Suprapubic skin (tissue), 4 donors: ENCODE results near the gene REG1A. TPM values are rescaled to one million over a fixed set of nuclear protein-coding genes. Genes with fewer than 3 reads are reported as not detected.

Experiments
- DNase-seq, 2 donors: peaks; one replicate each; pipeline ENCODE4 v3.0.0-alpha.2; 2019; ENCODE audit warnings: low spot score in 2 of 2
- H3K27ac ChIP-seq: fragments of 200-600 bp; sonication (generic); one replicate; pipeline ENCODE4 v1.5.1; 2019
- H3K27me3 ChIP-seq: fragments of 200-600 bp; sonication (generic); one replicate; pipeline ENCODE4 v1.5.1; 2019
- H3K36me3 ChIP-seq: fragments of 200-600 bp; sonication (generic); one replicate; pipeline ENCODE4 v1.5.1; 2019
- H3K4me1 ChIP-seq: fragments of 200-600 bp; sonication (generic); one replicate; pipeline ENCODE4 v1.5.1; 2019
- H3K4me3 ChIP-seq: fragments of 200-600 bp; sonication (generic); one replicate; pipeline ENCODE4 v1.5.1; 2019; ENCODE audit warnings: mild to moderate bottlenecking
- H3K9me3 ChIP-seq: fragments of 200-600 bp; sonication (generic); one replicate; pipeline ENCODE4 v1.5.1; 2019
- CTCF ChIP-seq, 2 donors: fragments of 200-600 bp in 1 of 2; fragments of 450-650 bp in 1 of 2; sonication (generic) in 1 of 2; IDR thresholded peaks; one replicate each; pipeline ENCODE4 v1.5.1; 2016 to 2019; ENCODE audit warnings: antibody characterized with exemption in 2 of 2, mild to moderate bottlenecking in 1 of 2, moderate library complexity in 1 of 2
- EP300 ChIP-seq: sonication (generic); formaldehyde crosslinking; IDR thresholded peaks from one replicate; pipeline ENCODE4 v1.6.1; 2017; ENCODE audit warnings: antibody characterized with exemption
- POLR2A ChIP-seq, 2 donors: fragments of 450-650 bp; IDR thresholded peaks; one replicate each; pipeline ENCODE4 v1.6.1; 2017; ENCODE audit warnings: antibody characterized with exemption in 2 of 2, mild to moderate bottlenecking in 2 of 2, moderate library complexity in 2 of 2
- POLR2AphosphoS5 ChIP-seq, 3 donors: sonication (generic); formaldehyde crosslinking; IDR thresholded peaks; one replicate each; pipeline ENCODE4 v1.6.1; 2017; ENCODE audit warnings: antibody characterized with exemption in 3 of 3
- WGBS: methylation state at CpG from one replicate; pipeline ENCODE4 v1.1.5; 2018; 5-methylcytosine and 5-hydroxymethylcytosine counted together
- total RNA-seq, 4 donors: library from RNA; depleted of rRNA; stranded (reverse); fragments of >200 nt; gene quantifications; one replicate each; pipeline ENCODE4 v1.1.0, GENCODE V29; 2016

The REG1A gene
- total RNA-seq, 4 donors from 2014 or later: 1.5 TPM; not detected in 3

GRCh38 chr2:79099140-79099686, 21.1 kb upstream of the REG1A start:
- Histone ChIP-seq H3K27ac (no peak overlapping the region), H3K4me1 (no peaks in the 10 kb centered on the region), H3K9me3 (peaks cover 8% of the 10 kb centered on the region), H3K4me3 (no peak overlapping the region), H3K27me3 (no peaks in the 10 kb centered on the region), H3K36me3 (no peaks in the 10 kb centered on the region)
- TF ChIP-seq POLR2AphosphoS5 (IDR thresholded peaks at IDR 0.05) (no peak), CTCF (IDR thresholded peaks at IDR 0.05) (no peak)
- DNase-seq: no peak
- 46% methylated on average over 4 of the region's 7 CpGs for WGBS

- no peaks in the 10 kb centered on the region for H3K36me3 ChIP-seq
- DNase-seq: no peak
- H3K4me3 ChIP-seq: no peak overlapping the region
- 85% methylated on average over 1 of the region's 1 CpG for WGBS
- peaks cover 12% of the 10 kb centered on the region for H3K9me3 ChIP-seq
- TF ChIP-seq EP300 (no peak), POLR2A (IDR thresholded peaks at IDR 0.05) (no peak), POLR2AphosphoS5 (IDR thresholded peaks at IDR 0.05) (no peak), CTCF (IDR thresholded peaks at IDR 0.05) (no peak)
- no peaks in the 10 kb centered on the region for H3K27me3 ChIP-seq
- no peaks in the 10 kb centered on the region for H3K4me1 ChIP-seq
- no peak overlapping the region for H3K27ac ChIP-seq
Observed at GRCh38 chr2:79100285-79100684, 20.0 kb upstream of the REG1A start.

GRCh38 chr2:79101024-79101423, 19.3 kb upstream of the REG1A start:
- no peak overlapping the region for H3K27ac ChIP-seq
- H3K27me3 ChIP-seq: no peaks in the 10 kb centered on the region
- no peaks in the 10 kb centered on the region for H3K36me3 ChIP-seq
- H3K9me3 ChIP-seq: peaks cover 12% of the 10 kb centered on the region
- no peak overlapping the region for H3K4me3 ChIP-seq
- TF ChIP-seq POLR2A (IDR thresholded peaks at IDR 0.05): no peak
- TF ChIP-seq CTCF (IDR thresholded peaks at IDR 0.05): no peak
- TF ChIP-seq POLR2AphosphoS5 (IDR thresholded peaks at IDR 0.05): no peak
- TF ChIP-seq EP300: no peak
- no peak for DNase-seq
- WGBS: 88% methylated on average over 2 of the region's 2 CpGs
- H3K4me1 ChIP-seq: no peaks in the 10 kb centered on the region

- Histone ChIP-seq H3K9me3 (peaks cover 12% of the 10 kb centered on the region), H3K27ac (no peak overlapping the region), H3K4me3 (no peak overlapping the region), H3K27me3 (no peaks in the 10 kb centered on the region), H3K4me1 (no peaks in the 10 kb centered on the region), H3K36me3 (no peaks in the 10 kb centered on the region)
- WGBS: 70% methylated on average over 2 of the region's 2 CpGs
- no peak for DNase-seq
- TF ChIP-seq EP300 (no peak), POLR2A (IDR thresholded peaks at IDR 0.05) (no peak), POLR2AphosphoS5 (IDR thresholded peaks at IDR 0.05) (no peak), CTCF (IDR thresholded peaks at IDR 0.05) (no peak)
Observed at GRCh38 chr2:79103214-79103613, 17.1 kb upstream of the REG1A start.

GRCh38 chr2:79105259-79105658, 15.0 kb upstream of the REG1A start:
- Histone ChIP-seq H3K27me3 (no peaks in the 10 kb centered on the region), H3K4me1 (no peaks in the 10 kb centered on the region), H3K9me3 (peaks cover 8% of the 10 kb centered on the region), H3K27ac (no peak overlapping the region), H3K4me3 (no peak overlapping the region), H3K36me3 (no peaks in the 10 kb centered on the region)
- TF ChIP-seq CTCF (IDR thresholded peaks at IDR 0.05) (no peak), POLR2AphosphoS5 (IDR thresholded peaks at IDR 0.05) (no peak), EP300 (no peak), POLR2A (IDR thresholded peaks at IDR 0.05) (no peak)
- 92% methylated on average over 2 of the region's 2 CpGs for WGBS
- DNase-seq: no peak
